ENCODE measurements around the gene STXBP4.

Gene STXBP4

DNA sequence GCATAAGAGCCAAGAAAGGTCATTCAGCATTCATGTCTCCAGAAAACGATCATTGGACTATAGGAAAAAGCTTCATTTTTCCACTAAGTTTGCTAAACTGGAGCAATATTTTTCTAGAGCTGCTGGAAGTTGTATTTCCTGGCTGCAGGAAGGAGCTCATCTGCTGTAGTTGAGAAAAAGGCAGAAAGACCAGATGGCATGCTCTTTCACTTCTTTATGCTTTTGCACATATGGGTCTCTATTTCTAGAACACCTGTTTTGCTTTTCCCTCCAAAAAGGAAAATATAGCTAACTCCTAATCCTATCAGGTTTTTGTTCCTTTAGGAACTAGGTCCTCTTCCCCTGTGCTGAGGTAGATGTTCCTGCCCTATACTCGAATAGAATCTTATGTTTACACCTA is 234.3 kb downstream of the STXBP4 start:
- no peaks in the 10 kb centered on the region for H3K27me3 ChIP-seq (replicated peaks; ENCODE audit: insufficient read depth, low read length)
- no peak overlapping the region for H3K9ac ChIP-seq (ENCODE audit: low read length)
- H3K79me2 ChIP-seq (ENCODE audit: low read length) = no peaks in the 10 kb centered on the region
- H3K4me3 ChIP-seq (ENCODE audit: low read length) = no peak overlapping the region
- H3K27ac ChIP-seq (ENCODE audit: low read length) = no peak overlapping the region
- no peaks in the 10 kb centered on the region for H4K20me1 ChIP-seq (ENCODE audit: insufficient read depth, low read length)
- no peak overlapping the region for H3K4me2 ChIP-seq (ENCODE audit: low read depth, low read length)
- no peak overlapping the region for H2AFZ ChIP-seq (ENCODE audit: low read length)
- no peaks in the 10 kb centered on the region for H3K36me3 ChIP-seq (replicated peaks; ENCODE audit: insufficient read depth, low read length)
- peaks cover 3% of the 10 kb centered on the region; the same call in 1 of the 2 replicates for H3K4me1 ChIP-seq (ENCODE audit: low read length)
- TF ChIP-seq EZH2 (optimal IDR thresholded peaks at IDR 0.05; ENCODE audit: low read depth, low read length) = no peak
- TF ChIP-seq EZH2phosphoT487 (IDR thresholded peaks at IDR 0.05; ENCODE audit: low read length) = no peak
- H3K9me2 ChIP-seq (replicated peaks; ENCODE audit: insufficient read depth, low read length) = no peaks in the 10 kb centered on the region
- H3K9me3 ChIP-seq (replicated peaks; ENCODE audit: insufficient read depth, low read length) = no peaks in the 10 kb centered on the region
- no peaks in the 10 kb centered on the region for H3F3A ChIP-seq (ENCODE audit: insufficient read depth, low read length)
- no peak for DNase-seq

DNA sequence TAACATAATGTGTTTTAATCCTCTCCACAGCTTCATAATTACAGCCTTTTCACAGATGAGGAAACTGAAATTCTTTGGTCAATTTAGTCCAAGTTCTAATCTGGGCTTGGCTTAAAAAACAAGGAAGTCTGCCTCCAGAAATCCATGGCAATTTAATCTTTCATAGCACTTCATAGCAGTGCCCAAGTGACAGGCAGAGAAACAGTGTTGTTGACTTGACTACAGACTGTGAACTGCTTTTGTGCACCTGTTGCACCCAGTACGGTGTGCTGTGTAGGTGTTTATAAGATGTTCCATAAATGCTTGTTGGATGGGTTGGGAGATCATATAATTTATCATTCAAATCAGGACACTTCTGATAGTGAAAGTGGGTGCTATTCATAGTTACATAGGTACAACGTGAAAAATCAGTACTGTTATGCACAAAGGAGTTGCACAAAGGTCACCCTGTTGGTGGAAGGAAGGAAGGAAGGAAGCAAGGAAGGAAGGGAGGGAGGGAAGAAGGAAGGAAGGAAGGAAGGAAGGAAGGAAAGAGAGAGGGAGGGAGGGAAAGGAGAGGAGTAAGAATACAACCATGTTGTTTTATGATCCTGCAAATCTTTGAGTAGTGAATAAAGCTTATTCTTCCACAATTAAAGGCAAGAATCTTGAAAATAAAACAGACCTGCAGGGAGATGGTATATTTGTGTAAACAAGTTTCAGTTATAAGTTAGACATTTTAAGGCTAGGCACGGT is 239.7 kb downstream of the STXBP4 start:
- H3K27me3 ChIP-seq (replicated peaks; ENCODE audit: insufficient read depth, low read length) = no peaks in the 10 kb centered on the region
- no peak overlapping the region for H3K9ac ChIP-seq (ENCODE audit: low read length)
- H3K79me2 ChIP-seq (ENCODE audit: low read length) = no peaks in the 10 kb centered on the region
- no peaks in the 10 kb centered on the region for H4K20me1 ChIP-seq (ENCODE audit: insufficient read depth, low read length)
- H3K4me1 ChIP-seq (ENCODE audit: low read length) = no peaks in the 10 kb centered on the region
- H3K36me3 ChIP-seq (replicated peaks; ENCODE audit: insufficient read depth, low read length) = no peaks in the 10 kb centered on the region
- H3K27ac ChIP-seq (ENCODE audit: low read length) = no peak overlapping the region
- no peak for DNase-seq
- no peak overlapping the region for H3K4me3 ChIP-seq (ENCODE audit: low read length)
- no peak for TF ChIP-seq EZH2 (optimal IDR thresholded peaks at IDR 0.05; ENCODE audit: low read depth, low read length)
- no peak for TF ChIP-seq EZH2phosphoT487 (IDR thresholded peaks at IDR 0.05; ENCODE audit: low read length)
- TF ChIP-seq, protein P1, sequence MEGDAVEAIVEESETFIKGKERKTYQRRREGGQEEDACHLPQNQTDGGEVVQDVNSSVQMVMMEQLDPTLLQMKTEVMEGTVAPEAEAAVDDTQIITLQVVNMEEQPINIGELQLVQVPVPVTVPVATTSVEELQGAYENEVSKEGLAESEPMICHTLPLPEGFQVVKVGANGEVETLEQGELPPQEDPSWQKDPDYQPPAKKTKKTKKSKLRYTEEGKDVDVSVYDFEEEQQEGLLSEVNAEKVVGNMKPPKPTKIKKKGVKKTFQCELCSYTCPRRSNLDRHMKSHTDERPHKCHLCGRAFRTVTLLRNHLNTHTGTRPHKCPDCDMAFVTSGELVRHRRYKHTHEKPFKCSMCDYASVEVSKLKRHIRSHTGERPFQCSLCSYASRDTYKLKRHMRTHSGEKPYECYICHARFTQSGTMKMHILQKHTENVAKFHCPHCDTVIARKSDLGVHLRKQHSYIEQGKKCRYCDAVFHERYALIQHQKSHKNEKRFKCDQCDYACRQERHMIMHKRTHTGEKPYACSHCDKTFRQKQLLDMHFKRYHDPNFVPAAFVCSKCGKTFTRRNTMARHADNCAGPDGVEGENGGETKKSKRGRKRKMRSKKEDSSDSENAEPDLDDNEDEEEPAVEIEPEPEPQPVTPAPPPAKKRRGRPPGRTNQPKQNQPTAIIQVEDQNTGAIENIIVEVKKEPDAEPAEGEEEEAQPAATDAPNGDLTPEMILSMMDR (IDR thresholded peaks at IDR 0.05; ENCODE audit: low read length) = no peak
- no peaks in the 10 kb centered on the region for H3F3A ChIP-seq (ENCODE audit: insufficient read depth, low read length)
- H3K4me2 ChIP-seq (ENCODE audit: low read depth, low read length) = no peak overlapping the region
- no peaks in the 10 kb centered on the region for H3K9me3 ChIP-seq (replicated peaks; ENCODE audit: insufficient read depth, low read length)
- no peak overlapping the region for H2AFZ ChIP-seq (ENCODE audit: low read length)
- no peaks in the 10 kb centered on the region for H3K9me2 ChIP-seq (replicated peaks; ENCODE audit: insufficient read depth, low read length)

DNA sequence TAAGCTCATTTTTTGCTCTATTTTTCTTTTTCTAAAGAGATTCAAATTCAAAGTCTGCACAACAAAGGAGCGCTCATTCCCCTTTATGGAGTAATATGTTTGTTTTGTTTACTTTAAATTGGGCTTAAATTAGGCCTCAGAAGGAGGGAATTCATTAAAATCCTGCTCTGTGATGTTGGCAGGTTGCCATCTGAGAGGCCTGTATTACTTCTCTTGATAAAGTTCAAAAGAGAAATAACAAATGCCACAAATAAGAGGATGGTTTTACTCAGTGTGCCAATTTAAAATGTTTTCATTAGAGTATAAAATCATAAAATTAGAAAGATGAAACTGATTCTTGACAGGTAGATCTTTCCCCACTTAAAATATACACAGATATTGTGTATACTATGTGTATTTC is 241.7 kb downstream of the STXBP4 start:
- Histone ChIP-seq H3K4me1 (ENCODE audit: low read length) (no peaks in the 10 kb centered on the region), H3K79me2 (ENCODE audit: low read length) (no peaks in the 10 kb centered on the region)
- DNase-seq = no peak

More for the DNA sequence above, 241.7 kb downstream of the STXBP4 start:
- Histone ChIP-seq H2AFZ (ENCODE audit: low read length) (no peak overlapping the region), H3K9ac (ENCODE audit: low read length) (no peak overlapping the region), H3F3A (ENCODE audit: insufficient read depth, low read length) (no peaks in the 10 kb centered on the region), H3K27ac (ENCODE audit: low read length) (no peak overlapping the region), H3K4me2 (ENCODE audit: low read depth, low read length) (no peak overlapping the region), H3K9me3 (replicated peaks; ENCODE audit: insufficient read depth, low read length) (no peaks in the 10 kb centered on the region), H3K36me3 (replicated peaks; ENCODE audit: insufficient read depth, low read length) (no peaks in the 10 kb centered on the region), H3K9me2 (replicated peaks; ENCODE audit: insufficient read depth, low read length) (no peaks in the 10 kb centered on the region), H4K20me1 (ENCODE audit: insufficient read depth, low read length) (no peaks in the 10 kb centered on the region), H3K27me3 (replicated peaks; ENCODE audit: insufficient read depth, low read length) (no peaks in the 10 kb centered on the region), H3K4me3 (ENCODE audit: low read length) (no peak overlapping the region)
- no peak for TF ChIP-seq EZH2phosphoT487 (IDR thresholded peaks at IDR 0.05; ENCODE audit: low read length)
- TF ChIP-seq EZH2 (optimal IDR thresholded peaks at IDR 0.05; ENCODE audit: low read depth, low read length) = no peak
- TF ChIP-seq, protein P1 (IDR thresholded peaks at IDR 0.05; ENCODE audit: low read length) = no peak

Data from MM.1S (cell line).